IMR-90 (cell line): ENCODE results near the gene KIF12. TPM values are rescaled to one million over a fixed set of nuclear protein-coding genes. Genes with fewer than 3 reads are reported as not detected.

Experiments
- ATAC-seq: fragments of 200-7000 bp; cut with Tn5 transposase; 2 replicates; pipeline ENCODE4 v1.9.1; 2020; ENCODE audit warnings: low read depth, mild to moderate bottlenecking, moderate library complexity
- BruUV-seq: library from RNA; stranded (reverse); fragments of 400-500 nt; replicated peaks from 2 replicates; lab custom pipeline; 2021; lab: Mats Ljungman, UMichigan
- CTCF ChIA-PET: fragments of 300-600 bp; formaldehyde crosslinking; extraction: SDS; loops from one replicate; lab custom pipeline; 2021; ENCODE audit warnings: antibody characterized with exemption; lab: Yijun Ruan, JAX
- POLR2A ChIA-PET: fragments of 300-600 bp; sonication (Branson Sonifier 250); formaldehyde crosslinking; loops from one replicate; lab custom pipeline; 2022; ENCODE audit warnings: antibody characterized with exemption; ENCODE audit not compliant: unreplicated experiment; lab: Charles Lee
- DNase-seq: peaks from one replicate; pipeline ENCODE4 v3.0.0; 2013
- H2AFZ ChIP-seq: replicated peaks from 2 replicates; pipeline ENCODE3; 2013; ENCODE audit warnings: low read length, mild to moderate bottlenecking; ENCODE audit not compliant: poor library complexity
- H2AK5ac ChIP-seq: 2 replicates; pipeline ENCODE4 v1.6.1; 2013; ENCODE audit warnings: low read depth, low read length, inconsistent platforms
- H2AK9ac ChIP-seq: replicated peaks from 2 replicates; pipeline ENCODE3; 2013; ENCODE audit warnings: mild to moderate bottlenecking, low read depth, low read length, moderate library complexity; ENCODE audit not compliant: poor library complexity
- H2BK120ac ChIP-seq: 2 replicates; pipeline ENCODE4 v1.6.1; 2013; ENCODE audit warnings: low read depth, low read length, inconsistent platforms
- H2BK15ac ChIP-seq: 3 replicates; pipeline ENCODE4 v1.6.1; 2013; ENCODE audit warnings: low read depth, low read length, inconsistent platforms
- H2BK20ac ChIP-seq: 2 replicates; pipeline ENCODE4 v1.6.1; 2013; ENCODE audit warnings: low read depth, mild to moderate bottlenecking, inconsistent platforms, low read length, moderate library complexity
- H2BK5ac ChIP-seq: 2 replicates; pipeline ENCODE4 v1.6.1; 2013; ENCODE audit warnings: mild to moderate bottlenecking, low read depth, low read length, inconsistent platforms; ENCODE audit not compliant: poor library complexity, severe bottlenecking
- H3K14ac ChIP-seq: replicated peaks from 2 replicates; pipeline ENCODE4 v1.6.1; 2013; ENCODE audit warnings: low read depth, low read length, inconsistent platforms
- H3K18ac ChIP-seq: 2 replicates; pipeline ENCODE4 v1.6.1; 2013; ENCODE audit warnings: low read depth, low read length, control low read depth
- H3K23ac ChIP-seq: 2 replicates; pipeline ENCODE4 v1.6.1; 2013; ENCODE audit warnings: low read depth, low read length, inconsistent platforms
- H3K27ac ChIP-seq: 2 replicates; pipeline ENCODE4 v1.5.1; 2013; ENCODE audit warnings: mild to moderate bottlenecking, control low read depth, low read length; ENCODE audit not compliant: insufficient read depth
- H3K27me3 ChIP-seq: 2 replicates; pipeline ENCODE4 v1.6.1; 2013; ENCODE audit warnings: low read length; ENCODE audit not compliant: control insufficient read depth, insufficient read depth
- H3K36me3 ChIP-seq: 2 replicates; pipeline ENCODE4 v1.6.1; 2013; ENCODE audit warnings: low read length, mixed read lengths; ENCODE audit not compliant: control insufficient read depth, insufficient read depth
- H3K4ac ChIP-seq: 2 replicates; pipeline ENCODE4 v1.6.1; 2013; ENCODE audit warnings: low read depth, low read length, inconsistent platforms
- H3K4me1 ChIP-seq: 2 replicates; pipeline ENCODE4 v1.6.1; 2013; ENCODE audit warnings: low read length, mixed read lengths; ENCODE audit not compliant: control insufficient read depth, insufficient read depth
- H3K4me2 ChIP-seq: 2 replicates; pipeline ENCODE4 v1.6.1; 2013; ENCODE audit warnings: low read depth, mild to moderate bottlenecking, control low read depth, low read length, moderate library complexity
- H3K4me3 ChIP-seq: 2 replicates; pipeline ENCODE4 v1.5.1; 2013; ENCODE audit warnings: low read depth, mild to moderate bottlenecking, control low read depth, low read length, moderate library complexity; ENCODE audit not compliant: insufficient read depth
- H3K56ac ChIP-seq: 2 replicates; pipeline ENCODE4 v1.6.1; 2013; ENCODE audit warnings: low read length, inconsistent platforms; ENCODE audit not compliant: insufficient read depth; ENCODE audit errors: extremely low read depth
- H3K79me1 ChIP-seq, 2 experiments: 2 replicates each; pipeline ENCODE4 v1.6.1; 2013; ENCODE audit warnings: low read length in 2 of 2, inconsistent platforms in 1 of 2, low read depth in 1 of 2
- H3K9ac ChIP-seq: 2 replicates; pipeline ENCODE4 v1.6.1; 2013; ENCODE audit warnings: low read depth, low read length, control low read depth
- H3K9me1 ChIP-seq: 2 replicates; pipeline ENCODE4 v1.6.1; 2013; ENCODE audit warnings: low read length, inconsistent platforms; ENCODE audit not compliant: insufficient read depth
- H3K9me3 ChIP-seq: 2 replicates; pipeline ENCODE4 v1.6.1; 2013; ENCODE audit warnings: low read length; ENCODE audit not compliant: control insufficient read depth, insufficient read depth
- H4K20me1 ChIP-seq: 2 replicates; pipeline ENCODE4 v1.6.1; 2013; ENCODE audit warnings: low read length, inconsistent platforms; ENCODE audit not compliant: insufficient read depth
- H4K5ac ChIP-seq: 2 replicates; pipeline ENCODE4 v1.6.1; 2013; ENCODE audit warnings: mild to moderate bottlenecking, low read depth, low read length, control low read depth
- H4K8ac ChIP-seq, 2 experiments: 2 replicates each; pipeline ENCODE4 v1.6.1; 2013; ENCODE audit warnings: low read depth in 2 of 2, low read length in 2 of 2, control low read depth in 1 of 2, inconsistent platforms in 1 of 2
- H4K91ac ChIP-seq: 2 replicates; pipeline ENCODE4 v1.6.1; 2013; ENCODE audit warnings: low read depth, low read length, inconsistent platforms; ENCODE audit not compliant: insufficient read depth
- CEBPB ChIP-seq: IDR thresholded peaks from 2 replicates; pipeline ENCODE4 v1.6.1; 2012; ENCODE audit warnings: low read depth, low read length, improper control_type of control experiment
- CHD1 ChIP-seq: IDR thresholded peaks from 2 replicates; pipeline ENCODE4 v1.6.1; 2012; ENCODE audit warnings: low read depth, low read length, improper control_type of control experiment
- CTCF ChIP-seq: conservative IDR thresholded peaks from 2 replicates; pipeline ENCODE4 v1.5.1; 2012; ENCODE audit warnings: mild to moderate bottlenecking, low read depth, low read length, improper control_type of control experiment
- RFX5 ChIP-seq: IDR thresholded peaks from 2 replicates; pipeline ENCODE4 v1.8.0; 2012; ENCODE audit warnings: low read depth, mild to moderate bottlenecking, low read length, moderate library complexity
- SMC3 ChIP-seq: fragments of 150-350 bp; IDR thresholded peaks from 2 replicates; pipeline ENCODE4 v1.6.1; 2016; ENCODE audit warnings: low read depth, mild to moderate bottlenecking, antibody characterized with exemption, low read length, moderate library complexity
- WGBS, 2 experiments: methylation state at CpG; one replicate each; pipeline versions ENCODE4 v1.1.5 to v1.1.7; 2013; ENCODE audit warnings: missing lambda C conversion rate in 2 of 2; ENCODE audit not compliant: insufficient read length in 1 of 2; ENCODE audit errors: extremely low coverage in 2 of 2; 5-methylcytosine and 5-hydroxymethylcytosine counted together
- dilution Hi-C: fragments of 300-500 bp; cut with HindIII; formaldehyde crosslinking; loops from one replicate; pipeline ENCODE4 v1.14.3; 2018; ENCODE audit warnings: low sequenced_read_pairs; ENCODE audit not compliant: unreplicated experiment
- in situ Hi-C: fragments of 300-500 bp; cut with MboI; formaldehyde crosslinking; loops from 3 replicates; pipeline ENCODE4 v1.14.3; 2019; ENCODE audit warnings: low sequenced_read_pairs, inconsistent platforms, mixed read lengths
- intact Hi-C: fragments of 100-400 bp; cut with micrococcal nuclease; formaldehyde crosslinking; loops from 2 replicates; pipeline ENCODE4 v1.10.0; 2022
- polyA plus RNA-seq, 3 experiments: library from polyadenylated mRNA; depleted of rRNA; stranded (reverse); fragments of >200 nt; gene quantifications; 2 replicates each; pipeline ENCODE4 v1.2.3, GENCODE V29; 2012; ENCODE audit warnings: low replicate concordance in 1 of 3
- total RNA-seq: library from RNA; depleted of rRNA; stranded (reverse); fragments of >200 nt; gene quantifications from 2 replicates; pipeline ENCODE4 v1.2.3, GENCODE V29; 2012
- TF ChIP-seq, protein P1 (sequence below): fragments of 150-350 bp; IDR thresholded peaks from 2 replicates; pipeline ENCODE4 v1.6.1; 2017; ENCODE audit warnings: mild to moderate bottlenecking, antibody characterized with exemption, low read length, low read depth

The KIF12 gene
- total and polyA plus RNA-seq, 2 of the 4 experiments (the other 2 are of a cell fraction): not detected

- BruUV-seq: no TSS peak
Observed at GRCh38 chr9:114130141-114130540, 31.0 kb upstream of the KIF12 start.

More at GRCh38 chr9:114130141-114130540, 31.0 kb upstream of the KIF12 start:
- in situ Hi-C loops (no loop called here), intact Hi-C loops (no loop called here), dilution Hi-C loops (no loop called here)
- ChIA-PET POLR2A (no interaction called here), CTCF (no interaction called here)
- Histone ChIP-seq H3K9me1 (no peaks in the 10 kb centered on the region), H3K27ac (no peak overlapping the region), H3K9me3 (peaks cover 10% of the 10 kb centered on the region), H3K56ac (no peak overlapping the region), H3K4me3 (no peak overlapping the region), H4K20me1 (no peaks in the 10 kb centered on the region), H3K4me1 (no peaks in the 10 kb centered on the region), H2AFZ (no peak overlapping the region), H3K9ac (no peak overlapping the region), H3K4ac (no peak overlapping the region), H4K8ac (no peak overlapping the region), H3K27me3 (peaks cover 69% of the 10 kb centered on the region), H4K5ac (no peak overlapping the region), H2BK15ac (no peak overlapping the region), H3K36me3 (no peaks in the 10 kb centered on the region), H3K18ac (no peak overlapping the region), H3K4me2 (no peak overlapping the region), H2BK120ac (no peak overlapping the region), H2AK9ac (no peak overlapping the region), H3K79me1 (no peaks in the 10 kb centered on the region), H3K23ac (no peak overlapping the region), H2BK5ac (no peak overlapping the region), H2BK20ac (no peak overlapping the region), H3K14ac (no peak overlapping the region), H2AK5ac (no peak overlapping the region), H4K91ac (no peak overlapping the region)
- DNase-seq (no peak), ATAC-seq (no peak)
- 57% methylated on average over 1 of the region's 7 CpGs; no CpG with 5 or more reads in 1 of the 2 experiments for WGBS, 2 experiments
- TF ChIP-seq, protein P1, sequence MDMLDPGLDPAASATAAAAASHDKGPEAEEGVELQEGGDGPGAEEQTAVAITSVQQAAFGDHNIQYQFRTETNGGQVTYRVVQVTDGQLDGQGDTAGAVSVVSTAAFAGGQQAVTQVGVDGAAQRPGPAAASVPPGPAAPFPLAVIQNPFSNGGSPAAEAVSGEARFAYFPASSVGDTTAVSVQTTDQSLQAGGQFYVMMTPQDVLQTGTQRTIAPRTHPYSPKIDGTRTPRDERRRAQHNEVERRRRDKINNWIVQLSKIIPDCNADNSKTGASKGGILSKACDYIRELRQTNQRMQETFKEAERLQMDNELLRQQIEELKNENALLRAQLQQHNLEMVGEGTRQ: no peak
- no peak for TF ChIP-seq CHD1
- no peak for TF ChIP-seq RFX5
- TF ChIP-seq CEBPB: no peak
- TF ChIP-seq CTCF: no peak
- TF ChIP-seq SMC3: no peak
